ENCODE results near the gene PDLIM5.
"Not testable (repeated sequence)": the region's sequence is repeated elsewhere in the genome, so short reads cannot be mapped to it uniquely, and the experiment has no call there.

PDLIM5 gene

GRCh38 chr4:94551643-94552564, 100.2 kb downstream of the PDLIM5 start:
- DNase-seq (ENCODE audit: low read depth in 2 of 3, low spot score in 2 of 3): no peak

DNA sequence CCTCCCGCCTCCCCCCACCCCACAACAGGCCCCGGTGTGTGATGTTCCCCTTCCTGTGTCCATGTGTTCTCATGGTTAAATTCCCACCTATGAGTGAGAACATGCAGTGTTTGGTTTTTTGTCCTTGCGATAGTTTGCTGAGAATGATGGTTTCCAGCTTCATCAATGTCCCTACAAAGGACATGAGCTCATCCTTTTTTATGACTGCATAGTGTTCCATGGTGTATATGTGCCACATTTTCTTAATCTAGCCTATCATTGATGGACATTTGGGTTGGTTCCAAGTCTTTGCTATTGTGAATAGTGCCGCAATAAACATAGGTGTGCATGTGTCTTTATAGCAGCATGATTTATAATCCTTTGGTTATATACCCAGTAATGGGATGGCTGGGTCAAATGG, 104.3 kb downstream of the PDLIM5 start:
- not testable (repeated sequence) for DNase-seq (ENCODE audit: low read depth in 2 of 3, low spot score in 2 of 3)

- DNase-seq (ENCODE audit: low read depth in 2 of 3, low spot score in 2 of 3): not testable (repeated sequence)
These were observed 105.9 kb downstream of the PDLIM5 start for GRCh38 chr4:94557632-94558031.

GRCh38 chr4:94558392-94558904, 106.7 kb downstream of the PDLIM5 start:
- DNase-seq (ENCODE audit: low read depth in 2 of 3, low spot score in 2 of 3): no peak

GRCh38 chr4:94559351-94559806, 107.6 kb downstream of the PDLIM5 start:
- no peak for DNase-seq (ENCODE audit: low read depth in 2 of 3, low spot score in 2 of 3)

- no peak for DNase-seq (ENCODE audit: low read depth in 2 of 3, low spot score in 2 of 3)
These were observed 109.7 kb downstream of the PDLIM5 start for GRCh38 chr4:94561249-94562024.

DNA sequence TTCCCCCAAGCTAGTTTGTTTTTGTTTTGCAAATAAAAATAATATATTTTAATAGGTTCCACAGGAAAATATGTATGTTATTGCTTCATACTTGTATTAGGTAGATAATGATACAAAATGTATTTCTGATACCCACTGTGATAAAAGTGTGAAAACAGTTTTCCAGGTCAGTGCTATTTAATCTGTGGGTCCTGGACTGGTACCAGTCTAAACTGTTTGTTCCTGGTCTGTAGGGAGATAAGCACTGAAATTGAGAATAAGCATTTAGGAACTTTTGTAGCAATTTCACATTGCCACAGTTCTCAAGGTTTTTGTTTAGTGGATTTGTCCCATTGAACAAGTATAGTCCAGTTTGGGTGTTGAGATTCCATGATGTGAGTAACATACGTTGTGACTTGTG, 110.5 kb downstream of the PDLIM5 start:
- no peak for DNase-seq (ENCODE audit: low read depth in 2 of 3, low spot score in 2 of 3)

DNA sequence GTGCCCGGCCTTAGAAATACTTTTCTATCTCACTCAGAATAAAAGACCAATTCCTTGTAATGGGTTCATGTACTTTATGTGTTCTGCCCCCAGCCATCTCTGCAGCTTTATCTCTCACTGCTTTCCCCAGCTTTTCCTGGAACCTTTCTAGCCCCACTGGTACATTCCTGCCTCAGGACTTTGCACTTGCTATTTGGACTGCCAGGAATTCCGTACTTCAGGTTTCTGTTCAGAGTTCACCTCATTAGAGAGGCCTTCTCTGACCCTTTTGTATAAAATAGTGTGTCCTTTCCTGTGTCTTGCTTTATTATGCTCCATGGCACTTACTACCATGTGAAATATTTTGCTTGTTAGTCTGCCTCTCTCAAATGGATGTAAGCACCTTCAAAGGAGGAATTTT, 112.5 kb downstream of the PDLIM5 start:
- DNase-seq (ENCODE audit: low read depth in 2 of 3, low spot score in 2 of 3): no peak

DNA sequence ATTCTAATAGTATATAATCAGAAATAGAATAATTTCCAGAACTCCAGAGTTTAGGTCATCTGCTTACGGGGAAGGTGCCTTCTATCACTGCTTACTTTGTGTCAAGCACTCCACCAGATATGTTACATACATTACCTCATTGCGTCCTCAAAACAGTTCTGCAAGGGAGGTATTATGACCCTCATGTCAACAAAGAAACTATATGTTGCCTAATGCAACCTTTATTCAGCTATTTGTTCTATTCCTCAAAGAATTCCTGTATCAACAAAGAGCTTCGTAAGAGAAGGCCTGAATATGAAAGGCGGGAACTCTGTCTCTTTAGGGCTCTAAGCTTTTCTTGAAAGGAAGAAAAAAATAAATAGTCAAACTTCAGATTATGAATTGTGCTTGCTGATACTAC, 114.7 kb downstream of the PDLIM5 start:
- no peak for DNase-seq (ENCODE audit: low read depth in 2 of 3, low spot score in 2 of 3)

- DNase-seq (ENCODE audit: low read depth in 2 of 3, low spot score in 2 of 3): no peak
These were observed 116.1 kb downstream of the PDLIM5 start for GRCh38 chr4:94567811-94568210.

DNA sequence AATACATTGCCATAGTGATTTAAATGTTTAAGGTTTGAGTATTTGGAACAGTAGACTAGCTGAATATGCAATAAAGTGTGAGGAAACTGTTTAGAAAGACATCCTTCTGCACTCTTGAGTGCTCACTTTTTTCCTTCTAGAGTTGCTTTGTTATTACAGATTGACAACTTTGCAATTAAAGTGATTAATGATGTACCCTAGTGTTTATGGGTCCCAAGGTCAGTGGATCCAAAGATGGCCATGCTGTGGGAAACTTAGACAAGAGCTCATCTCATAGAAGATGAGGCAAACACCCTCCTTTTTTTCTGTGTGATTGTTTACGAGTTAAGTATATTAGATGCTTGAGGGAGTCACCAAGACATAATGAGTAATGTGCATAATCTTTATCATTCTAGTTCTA, 118.8 kb downstream of the PDLIM5 start:
- no peak for DNase-seq (ENCODE audit: low read depth in 2 of 3, low spot score in 2 of 3)

- DNase-seq (ENCODE audit: low read depth in 2 of 3, low spot score in 2 of 3): no peak
These were observed 119.6 kb downstream of the PDLIM5 start for GRCh38 chr4:94571298-94571697.

DNA sequence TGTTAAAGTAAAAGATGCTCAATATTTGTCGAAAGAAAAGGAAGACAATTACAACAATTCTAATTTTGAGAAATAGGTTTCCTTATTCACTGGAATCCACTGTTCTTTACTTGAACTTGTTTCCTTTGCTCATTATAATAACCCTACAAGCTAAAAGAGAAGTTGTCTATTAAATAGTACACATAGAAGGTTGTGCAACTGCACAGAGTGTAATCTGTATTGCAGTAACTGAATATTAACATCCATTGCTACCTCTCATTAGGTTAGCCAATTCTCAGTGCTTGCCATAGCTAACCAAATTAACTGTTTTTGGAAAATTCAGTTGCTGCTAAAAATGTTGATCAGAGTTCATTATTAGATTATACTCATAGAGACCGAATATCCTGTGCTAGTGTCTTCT, 120.0 kb downstream of the PDLIM5 start:
- no peak for DNase-seq (ENCODE audit: low read depth in 2 of 3, low spot score in 2 of 3)

- DNase-seq (ENCODE audit: low read depth in 2 of 3, low spot score in 2 of 3): no peak
These were observed 122.3 kb downstream of the PDLIM5 start for GRCh38 chr4:94574050-94574449.

DNA sequence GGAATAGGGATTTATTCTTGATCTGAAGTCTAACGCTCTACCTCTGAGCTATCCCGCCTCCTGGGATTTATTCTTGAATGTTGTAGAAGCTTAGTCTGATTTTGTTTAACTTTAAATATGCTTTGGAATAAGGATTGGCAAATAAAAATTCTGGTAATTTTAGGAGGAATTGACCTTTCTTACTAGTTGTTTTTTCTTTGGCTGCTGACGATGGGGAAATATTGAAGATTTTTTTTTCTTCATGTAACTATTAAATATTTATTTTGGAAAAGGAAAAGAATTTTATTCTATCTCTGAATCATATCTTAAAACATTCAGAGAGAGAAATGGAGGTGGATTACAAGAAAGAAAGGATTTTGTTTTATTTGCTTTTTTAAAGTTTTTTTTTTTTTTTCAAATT, 122.9 kb downstream of the PDLIM5 start:
- no peak for DNase-seq (ENCODE audit: low read depth in 2 of 3, low spot score in 2 of 3)

DNA sequence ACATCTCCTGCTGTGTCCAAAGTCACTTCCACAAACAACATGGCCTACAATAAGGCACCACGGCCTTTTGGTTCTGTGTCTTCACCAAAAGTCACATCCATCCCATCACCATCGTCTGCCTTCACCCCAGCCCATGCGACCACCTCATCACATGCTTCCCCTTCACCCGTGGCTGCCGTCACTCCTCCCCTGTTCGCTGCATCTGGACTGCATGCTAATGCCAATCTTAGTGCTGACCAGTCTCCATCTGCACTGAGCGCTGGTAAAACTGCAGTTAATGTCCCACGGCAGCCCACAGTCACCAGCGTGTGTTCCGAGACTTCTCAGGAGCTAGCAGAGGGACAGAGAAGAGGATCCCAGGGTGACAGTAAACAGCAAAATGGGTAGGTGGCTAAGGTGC, 123.9 kb downstream of the PDLIM5 start:
- DNase-seq (ENCODE audit: low read depth in 2 of 3, low spot score in 2 of 3): no peak

DNA sequence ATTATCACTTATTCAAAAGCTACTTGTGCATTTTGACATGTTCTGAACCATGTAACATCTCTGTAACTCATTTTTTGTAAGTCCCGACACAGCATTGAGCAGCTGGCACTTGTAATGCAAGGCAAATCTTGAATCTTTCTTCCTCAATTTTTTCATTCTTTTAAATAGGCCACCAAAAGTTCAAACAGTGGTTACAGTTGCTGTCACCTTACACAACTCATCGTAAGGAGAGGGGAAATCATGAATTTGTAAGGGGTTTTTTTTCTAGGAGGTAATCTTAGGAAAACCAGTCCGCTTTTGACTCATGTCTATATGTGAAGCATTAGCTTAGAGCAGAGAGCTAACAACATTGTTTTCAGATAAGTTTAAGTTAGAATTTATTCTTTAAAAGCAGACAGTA, 124.5 kb downstream of the PDLIM5 start:
- no peak for DNase-seq (ENCODE audit: low read depth in 2 of 3, low spot score in 2 of 3)

DNA sequence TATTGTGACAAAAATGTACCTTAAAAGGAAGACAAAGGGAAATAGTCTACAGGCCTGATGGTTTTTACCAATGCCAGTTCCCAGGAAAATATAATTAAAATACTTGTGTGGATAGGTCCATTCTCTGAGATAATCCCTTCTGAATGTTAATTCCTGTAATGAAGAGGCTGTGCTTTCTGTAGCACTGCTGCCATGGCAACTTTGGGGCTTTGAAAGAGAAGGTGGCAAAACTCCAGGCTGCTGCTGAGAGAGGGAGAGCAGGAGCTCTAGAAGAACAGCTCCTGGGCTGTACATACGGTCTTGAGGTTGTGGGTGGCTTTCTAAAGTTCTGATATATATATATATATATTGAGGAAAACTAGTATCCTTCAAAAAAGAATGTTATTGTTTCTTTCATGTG, 125.4 kb downstream of the PDLIM5 start:
- DNase-seq (ENCODE audit: low read depth in 2 of 3, low spot score in 2 of 3): no peak

DNA sequence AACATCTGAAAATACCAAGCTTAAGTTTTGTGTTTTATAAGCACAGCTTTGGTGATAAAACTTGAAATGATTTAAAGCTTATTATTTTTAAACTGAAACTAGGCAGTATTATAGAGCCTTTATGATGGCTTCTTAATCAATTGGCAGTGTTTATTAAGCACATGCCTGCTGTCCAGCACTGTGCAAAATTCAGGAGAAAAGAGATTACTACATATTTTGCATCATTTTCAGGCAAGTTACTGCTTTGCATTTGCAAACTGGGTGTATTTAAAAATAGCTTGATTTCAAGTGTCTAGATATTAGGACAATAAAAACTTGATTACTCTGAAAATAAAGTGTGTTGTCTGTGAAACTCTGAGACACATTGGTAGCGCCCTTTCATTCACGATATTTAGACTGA, 126.5 kb downstream of the PDLIM5 start:
- DNase-seq (ENCODE audit: low read depth in 2 of 3, low spot score in 2 of 3): no peak

- no peak for DNase-seq (ENCODE audit: low read depth in 2 of 3, low spot score in 2 of 3)
These were observed 130.0 kb downstream of the PDLIM5 start for GRCh38 chr4:94581766-94582165.

DNA sequence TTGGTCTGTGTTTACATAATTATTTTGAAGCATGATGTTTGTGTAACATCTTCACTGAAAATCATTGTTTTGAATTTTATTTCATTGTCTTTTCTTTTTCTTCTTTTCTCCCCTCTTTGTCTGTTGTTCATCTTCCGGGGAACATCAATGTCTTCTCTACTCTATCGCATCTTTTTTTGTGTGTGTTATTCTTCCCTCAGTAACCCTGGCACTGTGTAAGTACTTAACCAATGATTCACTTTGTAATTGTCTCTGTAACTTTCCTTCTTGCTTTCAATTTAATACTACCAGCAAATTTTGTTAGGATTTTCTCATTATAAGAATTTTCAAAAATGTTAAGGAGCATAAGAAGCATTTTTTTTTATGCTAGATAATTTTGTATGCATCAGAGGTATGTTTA, 130.8 kb downstream of the PDLIM5 start:
- no peak for DNase-seq (ENCODE audit: low read depth in 2 of 3, low spot score in 2 of 3)

All from activated CD8-positive, alpha-beta memory T cell treated with anti-CD3 and anti-CD28 coated beads for 48 hours (primary cell).